K562 (cell line): ENCODE data around the gene NFE2. TPM values are rescaled to one million over a fixed set of nuclear protein-coding genes. Genes with fewer than 3 reads are reported as not detected.
A peak's percentile ranks its signal among the peaks of the same experiment; 100 is the strongest.
"Not testable (repeated sequence)": the region's sequence is repeated elsewhere in the genome, so short reads cannot be mapped to it uniquely, and the experiment has no call there.

ENCODE experiments used
- ATAC-seq: fragments of 200-7000 bp; cut with Tn5 transposase; 3 replicates; pipeline ENCODE4 v1.9.1; 2020; ENCODE audit warnings: moderate library complexity
- BruUV-seq: library from RNA; stranded (reverse); fragments of 400-500 nt; replicated peaks from 2 replicates; lab custom pipeline; 2021; lab: Mats Ljungman, UMichigan
- CTCF ChIA-PET: fragments of 300-600 bp; formaldehyde crosslinking; extraction: SDS; loops from one replicate; lab custom pipeline; 2021; ENCODE audit warnings: low intra/inter-chr PET ratio; lab: Yijun Ruan, JAX
- POLR2A ChIA-PET: fragments of 300-600, 350-650 bp; sonication (Branson Sonifier 250); formaldehyde crosslinking; extraction: SDS; loops from one replicate; lab custom pipeline; 2021; ENCODE audit warnings: antibody characterized with exemption, inconsistent platforms; lab: Yijun Ruan, JAX
- DNase-seq, 4 experiments: peaks; one replicate each; pipeline versions ENCODE4 v3.0.0 to v3.0.0-alpha.2; 2011 to 2018; ENCODE audit warnings: low spot score in 3 of 4, mixed read lengths in 3 of 4; ENCODE audit errors: extremely low read depth in 1 of 4
- FAIRE-seq: peaks from 2 replicates; lab custom pipeline; 2011; peaks lifted over from hg19 to GRCh38; lab: Jason Lieb, UNC
- H2AFZ ChIP-seq: 2 replicates; pipeline ENCODE4 v1.6.0; 2011; ENCODE audit warnings: low read depth, low read length, control low read depth, inconsistent platforms
- H3K27ac ChIP-seq: fragments of 200-600 bp; 3 replicates; pipeline ENCODE4 v1.8.0; 2011; ENCODE audit warnings: low read depth, mild to moderate bottlenecking, control low read depth, inconsistent platforms, low read length, moderate library complexity, mixed read lengths; ENCODE audit errors: extremely low read depth
- H3K27me3 ChIP-seq, 2 experiments: fragments of 300-600 bp in 1 of 2; 2 replicates in 1 of 2; 3 replicates in 1 of 2; pipeline versions ENCODE4 v1.6.0 to v1.8.0; 2011; ENCODE audit warnings: inconsistent platforms in 2 of 2, low read length in 2 of 2, mild to moderate bottlenecking in 1 of 2, mixed read lengths in 1 of 2, moderate library complexity in 1 of 2; ENCODE audit not compliant: control insufficient read depth in 2 of 2, insufficient read depth in 2 of 2
- H3K36me3 ChIP-seq: fragments of 300-600 bp; 3 replicates; pipeline ENCODE4 v1.8.0; 2011; ENCODE audit warnings: mild to moderate bottlenecking, low read length, inconsistent platforms; ENCODE audit not compliant: control insufficient read depth, insufficient read depth
- H3K4me1 ChIP-seq, 2 experiments: fragments of 200-600 bp in 1 of 2; replicated peaks in 1 of 2; 2 replicates in 1 of 2; 3 replicates in 1 of 2; pipeline versions ENCODE4 v1.5.1 to v1.8.0; 2011; ENCODE audit warnings: inconsistent platforms in 2 of 2, low read length in 2 of 2, mild to moderate bottlenecking in 1 of 2, mixed read lengths in 1 of 2, moderate library complexity in 1 of 2; ENCODE audit not compliant: control insufficient read depth in 2 of 2, insufficient read depth in 2 of 2
- H3K4me2 ChIP-seq: 2 replicates; pipeline ENCODE4 v1.6.1; 2011; ENCODE audit warnings: low read length, control low read depth, inconsistent platforms, mixed read lengths; ENCODE audit not compliant: insufficient read depth
- H3K4me3 ChIP-seq: fragments of 200-600 bp; sonication (generic), shearing (Covaris generic); 2 replicates; pipeline ENCODE4 v1.5.1; 2016; ENCODE audit warnings: control low read depth, inconsistent platforms
- H3K79me2 ChIP-seq: fragments of 200-600 bp; 3 replicates; pipeline ENCODE4 v1.8.0; 2011; ENCODE audit warnings: low read length, inconsistent platforms; ENCODE audit not compliant: control insufficient read depth, insufficient read depth
- H3K9ac ChIP-seq, 2 experiments: 2 replicates each; pipeline versions ENCODE4 v1.6.0 to v1.6.1; 2011; ENCODE audit warnings: low read depth in 2 of 2, low read length in 2 of 2, control low read depth in 1 of 2, inconsistent platforms in 1 of 2, mild to moderate bottlenecking in 1 of 2, mixed read lengths in 1 of 2; ENCODE audit not compliant: insufficient read depth in 1 of 2
- H3K9me1 ChIP-seq: one replicate; pipeline ENCODE4 v1.6.0; 2011; ENCODE audit warnings: inconsistent platforms, mild to moderate bottlenecking, low read length, moderate library complexity; ENCODE audit not compliant: control insufficient read depth, insufficient read depth
- H3K9me3 ChIP-seq: replicated peaks from 2 replicates; pipeline ENCODE4 v1.5.1; 2011; ENCODE audit warnings: low read depth, low read length, inconsistent platforms; ENCODE audit not compliant: control insufficient read depth, insufficient read depth
- H4K20me1 ChIP-seq: replicated peaks from 2 replicates; pipeline ENCODE4 v1.6.1; 2011; ENCODE audit warnings: low read length, inconsistent platforms, mixed read lengths; ENCODE audit not compliant: control insufficient read depth, insufficient read depth
- BCLAF1 ChIP-seq, 2 experiments: fragments of 450-650 bp in 1 of 2; IDR thresholded peaks; 2 replicates each; pipeline ENCODE4 v1.6.1; 2011 to 2017; ENCODE audit warnings: low read depth in 2 of 2, antibody characterized with exemption in 1 of 2, borderline replicate concordance in 1 of 2, low read length in 1 of 2, mild to moderate bottlenecking in 1 of 2, mixed read lengths in 1 of 2; ENCODE audit not compliant: control insufficient read depth in 1 of 2
- CC2D1A ChIP-seq: fragments of 450-650 bp; IDR thresholded peaks from 2 replicates; pipeline ENCODE4 v1.6.1; 2017; ENCODE audit warnings: mild to moderate bottlenecking
- ELF4 ChIP-seq: fragments of 450-650 bp; formaldehyde crosslinking; IDR thresholded peaks from 2 replicates; pipeline ENCODE4 v1.4.0; 2022; ENCODE audit warnings: missing genetic modification characterization
- NFRKB ChIP-seq: fragments of 450-650 bp; IDR thresholded peaks from 2 replicates; pipeline ENCODE4 v1.6.1; 2016; ENCODE audit warnings: low read depth
- RAD51 ChIP-seq: fragments of 450-650 bp; IDR thresholded peaks from 2 replicates; pipeline ENCODE4 v1.7.1; 2016; ENCODE audit warnings: low read depth, mild to moderate bottlenecking, borderline replicate concordance
- TEAD1 ChIP-seq, 2 experiments: fragments of 450-650 bp in 1 of 2; sonication (generic) in 1 of 2; formaldehyde crosslinking; IDR thresholded peaks; 2 replicates each; pipeline versions ENCODE4 v1.4.0 to v1.8.0; 2020 to 2022; ENCODE audit warnings: mild to moderate bottlenecking in 2 of 2, missing genetic modification reagents in 1 of 2
- YY1 ChIP-seq, 3 experiments: IDR thresholded peaks; 2 replicates each; pipeline ENCODE4 v1.6.1; 2011; ENCODE audit warnings: low read length in 2 of 3, mild to moderate bottlenecking in 2 of 3, moderate library complexity in 2 of 3, borderline replicate concordance in 1 of 3, control low read depth in 1 of 3, low read depth in 1 of 3; ENCODE audit not compliant: insufficient read depth in 3 of 3, insufficient replicate concordance in 2 of 3, control insufficient read depth in 1 of 3, insufficient read length in 1 of 3; ENCODE audit errors: extremely low read depth in 1 of 3
- ZBED1 ChIP-seq: IDR thresholded peaks from 2 replicates; pipeline ENCODE4 v1.6.1; 2014
- ZKSCAN8 ChIP-seq: fragments of 200-800 bp; sonication (Bioruptor generic); IDR thresholded peaks from 2 replicates; pipeline ENCODE4 v1.6.1; 2016; ENCODE audit warnings: missing genetic modification characterization, missing compliant biosample characterization
- ZNF583 ChIP-seq: fragments of 250-450 bp; sonication (Bioruptor Pico); IDR thresholded peaks from 2 replicates; pipeline ENCODE4 v1.4.0; 2020
- ZNF584 ChIP-seq: fragments of 200-800 bp; sonication (Bioruptor generic); IDR thresholded peaks from 2 replicates; pipeline ENCODE4 v1.6.1; 2016; ENCODE audit warnings: low read depth, mild to moderate bottlenecking, missing genetic modification characterization, missing compliant biosample characterization
- WGBS: fragments of 100-300 bp; shearing (Covaris generic); methylation state at CpG from one replicate; pipeline ENCODE4 v1.1.6; 2016; ENCODE audit warnings: low coverage, mixed read lengths; ENCODE audit not compliant: insufficient coverage; ENCODE audit errors: missing lambda C conversion rate; 5-methylcytosine and 5-hydroxymethylcytosine counted together
- in situ Hi-C: fragments of 300-500 bp; cut with MboI; formaldehyde crosslinking; loops from 4 replicates; pipeline ENCODE4 v1.15.0; 2018; ENCODE audit warnings: inconsistent platforms, mixed read lengths
- intact Hi-C: fragments of 100-400 bp; cut with micrococcal nuclease; formaldehyde crosslinking; loops from 2 replicates; pipeline ENCODE4 v1.14.2; 2022
- polyA plus RNA-seq, 8 experiments: library from polyadenylated mRNA; depleted of rRNA in 4 of 8; stranded (reverse) in 5 of 8; unstranded in 3 of 8; fragments of >200 nt; fragmentation: Nextera tagmentation in 2 of 8; fragmentation: Illumina TruSeq in 1 of 8; extraction: Ambion mirVana in 2 of 8; extraction: Trizol in 1 of 8; gene quantifications; 2 replicates each; pipeline versions ENCODE4 v1.2.1 to v1.2.3, GENCODE V29; 2011 to 2014; ENCODE audit warnings: inconsistent platforms in 1 of 8, missing spikeins in 1 of 8
- total RNA-seq, 7 experiments: library from RNA; depleted of rRNA in 6 of 7; stranded (reverse); fragments of >200 nt in 6 of 7; fragmentation: Illumina TruSeq in 2 of 7; extraction: Trizol in 2 of 7; gene quantifications; 2 replicates each; pipeline versions ENCODE4 v1.2.1 to v1.2.3, GENCODE V29; 2011 to 2021; ENCODE audit warnings: low replicate concordance in 1 of 7
- TF ChIP-seq, protein P1 (sequence below): fragments of 450-650 bp; formaldehyde crosslinking; conservative IDR thresholded peaks from 2 replicates; pipeline ENCODE4 v1.4.0; 2022; ENCODE audit warnings: mild to moderate bottlenecking, missing genetic modification characterization
- TF ChIP-seq, protein P2 (sequence below): fragments of 250-450 bp; sonication (Bioruptor Pico); IDR thresholded peaks from 2 replicates; pipeline ENCODE4 v1.5.0; 2021
- TF ChIP-seq, protein P3 (sequence below), 2 experiments: fragments of 450-650 bp; IDR thresholded peaks; 2 replicates each; pipeline ENCODE4 v1.6.1; 2016

Gene NFE2
- total and polyA plus RNA-seq, 9 of the 15 experiments (the other 6 are each of a cell fraction or from before 2014, with no cell fraction given), result 12.3 to 282 (median 208) TPM

DNA sequence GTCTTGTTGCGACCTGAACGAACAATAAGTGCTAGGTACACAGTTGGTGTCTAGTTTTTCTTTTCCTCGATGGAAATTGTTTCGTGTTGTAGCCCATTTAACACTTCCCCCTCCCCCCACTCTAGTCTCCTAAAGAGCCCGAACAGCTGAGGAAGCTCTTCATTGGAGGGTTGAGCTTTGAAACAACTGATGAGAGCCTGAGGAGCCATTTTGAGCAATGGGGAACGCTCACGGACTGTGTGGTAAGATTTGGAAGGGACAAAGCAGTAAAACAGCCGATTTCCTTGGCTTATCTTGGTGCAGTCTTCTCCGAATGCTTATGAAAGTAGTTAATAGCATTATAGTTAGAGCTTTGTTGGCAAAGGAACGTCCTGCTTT lies 19.6 kb downstream of the NFE2 start:
- in situ Hi-C loops, H3K9me3 ChIP-seq, intact Hi-C loops, H3K9me1 ChIP-seq, DNase-seq, FAIRE-seq, BruUV-seq, CTCF ChIA-PET, ATAC-seq, H3K27me3 ChIP-seq: not testable (repeated sequence)
- peaks cover 8 to 15% of the 10 kb centered on the region in 2 experiments; a peak in 3 of 5 replicates for H3K4me1 ChIP-seq
- peak overlapping the region; percentile 71 for H3K4me3 ChIP-seq
- 0 out of 2 replicates have a peak overlapping the region, but pooled peaks have one; percentile 63 for H2AFZ ChIP-seq
- H3K4me2 ChIP-seq, result peak overlapping the region; percentile 100
- H4K20me1 ChIP-seq, result peaks cover 47% of the 10 kb centered on the region
- POLR2A ChIA-PET, result interaction anchor here (0.6 to 3.8 kb wide), 27 partner anchors 11 to 1536 kb away, joined by 3 to 155 read pairs (median 4); partner anchors contain the start of genes COPZ1, NFE2, ORMDL2 and SARNP
- H3K36me3 ChIP-seq, result peaks cover 77% of the 10 kb centered on the region
- H3K27ac ChIP-seq, result peak overlapping the region; percentile 99
- H3K9ac ChIP-seq, result peak overlapping the region; percentile 90 to 100
- H3K79me2 ChIP-seq, result peaks cover 95% of the 10 kb centered on the region
- WGBS, result under 1% methylated on average over 10 of the region's 10 CpGs
- TF ChIP-seq NFRKB, result 0 out of 2 replicates have a peak, but pooled peaks have one; percentile 8
- 0 out of 2 replicates have a peak, but pooled peaks have one; percentile 12 for TF ChIP-seq ZBED1
- TF ChIP-seq, protein P1, sequence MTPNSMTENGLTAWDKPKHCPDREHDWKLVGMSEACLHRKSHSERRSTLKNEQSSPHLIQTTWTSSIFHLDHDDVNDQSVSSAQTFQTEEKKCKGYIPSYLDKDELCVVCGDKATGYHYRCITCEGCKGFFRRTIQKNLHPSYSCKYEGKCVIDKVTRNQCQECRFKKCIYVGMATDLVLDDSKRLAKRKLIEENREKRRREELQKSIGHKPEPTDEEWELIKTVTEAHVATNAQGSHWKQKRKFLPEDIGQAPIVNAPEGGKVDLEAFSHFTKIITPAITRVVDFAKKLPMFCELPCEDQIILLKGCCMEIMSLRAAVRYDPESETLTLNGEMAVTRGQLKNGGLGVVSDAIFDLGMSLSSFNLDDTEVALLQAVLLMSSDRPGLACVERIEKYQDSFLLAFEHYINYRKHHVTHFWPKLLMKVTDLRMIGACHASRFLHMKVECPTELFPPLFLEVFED (CRISPR knock-in tag), result peak; percentile 57; the same call in 1 of the 2 replicates
- TF ChIP-seq ZNF583 (CRISPR knock-in tag), result peak; percentile 4; the same call in 1 of the 2 replicates
- 0 out of 2 replicates have a peak, but pooled peaks have one; percentile 20 for TF ChIP-seq ZKSCAN8 (CRISPR knock-in tag)
- TF ChIP-seq, protein P2, sequence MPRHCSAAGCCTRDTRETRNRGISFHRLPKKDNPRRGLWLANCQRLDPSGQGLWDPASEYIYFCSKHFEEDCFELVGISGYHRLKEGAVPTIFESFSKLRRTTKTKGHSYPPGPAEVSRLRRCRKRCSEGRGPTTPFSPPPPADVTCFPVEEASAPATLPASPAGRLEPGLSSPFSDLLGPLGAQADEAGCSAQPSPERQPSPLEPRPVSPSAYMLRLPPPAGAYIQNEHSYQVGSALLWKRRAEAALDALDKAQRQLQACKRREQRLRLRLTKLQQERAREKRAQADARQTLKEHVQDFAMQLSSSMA (CRISPR knock-in tag), result 0 out of 2 replicates have a peak, but pooled peaks have one; percentile 5
- peak in 1 of 2 experiments; percentile 16; a peak in 1 of 4 replicates for TF ChIP-seq BCLAF1 (IDR thresholded peaks at IDR 0.05; ENCODE audit: borderline replicate concordance in 1 of 2, control insufficient read depth in 1 of 2, low read depth in 2 of 2, low read length in 1 of 2)
- TF ChIP-seq ELF4 (CRISPR knock-in tag), result 0 out of 2 replicates have a peak, but pooled peaks have one; percentile 39
- TF ChIP-seq ZNF584 (CRISPR knock-in tag), result 0 out of 2 replicates have a peak, but pooled peaks have one; percentile 39
- TF ChIP-seq YY1 (IDR thresholded peaks at IDR 0.05; ENCODE audit: borderline replicate concordance in 1 of 3, control insufficient read depth in 1 of 3, extremely low read depth in 1 of 3, insufficient read depth in 3 of 3, insufficient read length in 1 of 3, insufficient replicate concordance in 2 of 3, low read depth in 1 of 3, low read length in 2 of 3), result peak in 1 of 3 experiments; percentile 81
- TF ChIP-seq, protein P3, sequence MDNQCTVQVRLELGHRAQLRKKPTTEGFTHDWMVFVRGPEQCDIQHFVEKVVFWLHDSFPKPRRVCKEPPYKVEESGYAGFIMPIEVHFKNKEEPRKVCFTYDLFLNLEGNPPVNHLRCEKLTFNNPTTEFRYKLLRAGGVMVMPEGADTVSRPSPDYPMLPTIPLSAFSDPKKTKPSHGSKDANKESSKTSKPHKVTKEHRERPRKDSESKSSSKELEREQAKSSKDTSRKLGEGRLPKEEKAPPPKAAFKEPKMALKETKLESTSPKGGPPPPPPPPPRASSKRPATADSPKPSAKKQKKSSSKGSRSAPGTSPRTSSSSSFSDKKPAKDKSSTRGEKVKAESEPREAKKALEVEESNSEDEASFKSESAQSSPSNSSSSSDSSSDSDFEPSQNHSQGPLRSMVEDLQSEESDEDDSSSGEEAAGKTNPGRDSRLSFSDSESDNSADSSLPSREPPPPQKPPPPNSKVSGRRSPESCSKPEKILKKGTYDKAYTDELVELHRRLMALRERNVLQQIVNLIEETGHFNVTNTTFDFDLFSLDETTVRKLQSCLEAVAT (IDR thresholded peaks at IDR 0.05), result peak; percentile 10 to 12; a peak in 3 of 4 replicates
- peak in 1 of 2 experiments; percentile 58; a peak in 2 of 4 replicates for TF ChIP-seq TEAD1 (CRISPR knock-in tag; IDR thresholded peaks at IDR 0.05)
- peak; percentile 50; the same call in 1 of the 2 replicates for TF ChIP-seq CC2D1A
- peak; percentile 22; the same call in 1 of the 2 replicates for TF ChIP-seq RAD51
